Stimulated activated effector memory CD8-positive, alpha-beta T cell treated with anti-CD3 and anti-CD28 coated beads, Interleukin-12 subunit alpha, Interleukin-12 subunit beta, amount 100 ng/mL, for 72 hours (primary cell): ENCODE measurements around the gene MASP1.
A peak's percentile ranks its signal among the peaks of the same experiment; 100 is the strongest.

Experiments used
- ATAC-seq: fragments of 150-1000 bp; cut with Tn5 transposase; 2 replicates; pipeline ENCODE4 v1.10.0; 2021
- DNase-seq, 2 donors: peaks; one replicate each; pipeline ENCODE4 v3.0.0; 2021 to 2022; ENCODE audit warnings: low spot score in 2 of 2
- H3K27ac Mint-ChIP-seq: one replicate; pipeline ENCODE4 v1.8.0; 2022; ENCODE audit warnings: mild to moderate bottlenecking, mixed read lengths
- H3K36me3 Mint-ChIP-seq: one replicate; pipeline ENCODE4 v1.8.0; 2022; ENCODE audit warnings: mild to moderate bottlenecking, mixed read lengths
- H3K4me1 Mint-ChIP-seq: one replicate; pipeline ENCODE4 v1.8.0; 2022; ENCODE audit warnings: mixed read lengths
- H3K4me3 Mint-ChIP-seq: one replicate; pipeline ENCODE4 v1.8.0; 2022; ENCODE audit warnings: mild to moderate bottlenecking, mixed read lengths
- H3K9me3 Mint-ChIP-seq: one replicate; pipeline ENCODE4 v1.8.0; 2022; ENCODE audit warnings: mixed read lengths

Gene MASP1

GRCh38 chr3:187310954-187311470, 19.5 kb upstream of the MASP1 start:
- no peak overlapping the region for H3K4me3 Mint-ChIP-seq
- no peak for ATAC-seq
- no peak overlapping the region for H3K27ac Mint-ChIP-seq

GRCh38 chr3:187310226-187310625, 18.7 kb upstream of the MASP1 start:
- no peaks in the 10 kb centered on the region for H3K9me3 Mint-ChIP-seq
- no peak overlapping the region for H3K27ac Mint-ChIP-seq
- H3K36me3 Mint-ChIP-seq, result no peaks in the 10 kb centered on the region
- no peak for DNase-seq
- H3K4me3 Mint-ChIP-seq, result no peak overlapping the region
- ATAC-seq, result no peak
- no peaks in the 10 kb centered on the region for H3K4me1 Mint-ChIP-seq

More at GRCh38 chr3:187310954-187311470, 19.5 kb upstream of the MASP1 start:
- Mint-ChIP-seq H3K9me3 (no peaks in the 10 kb centered on the region), H3K4me1 (no peaks in the 10 kb centered on the region), H3K36me3 (no peaks in the 10 kb centered on the region)
- DNase-seq, result no peak

GRCh38 chr3:187305881-187306280, 14.3 kb upstream of the MASP1 start:
- Mint-ChIP-seq H3K36me3 (no peaks in the 10 kb centered on the region), H3K9me3 (no peaks in the 10 kb centered on the region), H3K4me1 (no peaks in the 10 kb centered on the region), H3K27ac (no peak overlapping the region), H3K4me3 (no peak overlapping the region)
- ATAC-seq (no peak), DNase-seq (no peak)

GRCh38 chr3:187299611-187300010, 8.1 kb upstream of the MASP1 start:
- Mint-ChIP-seq H3K36me3 (no peaks in the 10 kb centered on the region), H3K9me3 (peaks cover 4% of the 10 kb centered on the region), H3K4me3 (no peak overlapping the region), H3K4me1 (no peaks in the 10 kb centered on the region), H3K27ac (no peak overlapping the region)
- ATAC-seq (no peak), DNase-seq (no peak)

- no peaks in the 10 kb centered on the region for H3K4me1 Mint-ChIP-seq
- H3K27ac Mint-ChIP-seq, result no peak overlapping the region
- DNase-seq (no peak), ATAC-seq (no peak)
- no peak overlapping the region for H3K4me3 Mint-ChIP-seq
- H3K9me3 Mint-ChIP-seq, result peaks cover 4% of the 10 kb centered on the region
- H3K36me3 Mint-ChIP-seq, result no peaks in the 10 kb centered on the region
Measured at GRCh38 chr3:187296911-187297310, 5.4 kb upstream of the MASP1 start.

- no peaks in the 10 kb centered on the region for H3K36me3 Mint-ChIP-seq
- peaks cover 4% of the 10 kb centered on the region for H3K9me3 Mint-ChIP-seq
- DNase-seq (no peak), ATAC-seq (no peak)
- no peak overlapping the region for H3K27ac Mint-ChIP-seq
- no peaks in the 10 kb centered on the region for H3K4me1 Mint-ChIP-seq
- no peak overlapping the region for H3K4me3 Mint-ChIP-seq
Measured at GRCh38 chr3:187296058-187296457, 4.5 kb upstream of the MASP1 start.

- ATAC-seq, result no peak
Measured at GRCh38 chr3:187295316-187296034, 3.9 kb upstream of the MASP1 start.

GRCh38 chr3:187293516-187294430, 2.2 kb upstream of the MASP1 start:
- ATAC-seq (no peak), DNase-seq (no peak)
- Mint-ChIP-seq H3K4me3 (no peak overlapping the region), H3K9me3 (peaks cover 4% of the 10 kb centered on the region), H3K36me3 (no peaks in the 10 kb centered on the region), H3K27ac (no peak overlapping the region), H3K4me1 (no peaks in the 10 kb centered on the region)

More at GRCh38 chr3:187295316-187296034, 3.9 kb upstream of the MASP1 start:
- no peak for DNase-seq
- H3K4me1 Mint-ChIP-seq, result no peaks in the 10 kb centered on the region
- no peak overlapping the region for H3K27ac Mint-ChIP-seq
- H3K9me3 Mint-ChIP-seq, result peaks cover 4% of the 10 kb centered on the region
- no peak overlapping the region for H3K4me3 Mint-ChIP-seq
- no peaks in the 10 kb centered on the region for H3K36me3 Mint-ChIP-seq

- ATAC-seq, result peak; percentile 77
Measured at GRCh38 chr3:187292631-187293515, 1.3 kb upstream of the MASP1 start.

GRCh38 chr3:187292181-187292580, 644 bp upstream of the MASP1 start:
- Mint-ChIP-seq H3K4me3 (no peak overlapping the region), H3K4me1 (no peaks in the 10 kb centered on the region), H3K9me3 (no peaks in the 10 kb centered on the region), H3K36me3 (no peaks in the 10 kb centered on the region), H3K27ac (no peak overlapping the region)
- no peak for ATAC-seq
- no peak for DNase-seq

More at GRCh38 chr3:187292631-187293515, 1.3 kb upstream of the MASP1 start:
- DNase-seq, result no peak
- Mint-ChIP-seq H3K27ac (no peak overlapping the region), H3K4me3 (no peak overlapping the region), H3K9me3 (no peaks in the 10 kb centered on the region), H3K4me1 (no peaks in the 10 kb centered on the region), H3K36me3 (no peaks in the 10 kb centered on the region)

GRCh38 chr3:187291001-187291511, 481 bp downstream of the MASP1 start:
- Mint-ChIP-seq H3K4me1 (no peaks in the 10 kb centered on the region), H3K27ac (no peak overlapping the region), H3K4me3 (no peak overlapping the region), H3K36me3 (no peaks in the 10 kb centered on the region), H3K9me3 (no peaks in the 10 kb centered on the region)
- DNase-seq (no peak), ATAC-seq (no peak)

GRCh38 chr3:187290503-187290902, 1.0 kb downstream of the MASP1 start:
- DNase-seq (no peak), ATAC-seq (no peak)
- Mint-ChIP-seq H3K4me1 (no peaks in the 10 kb centered on the region), H3K4me3 (no peak overlapping the region), H3K9me3 (no peaks in the 10 kb centered on the region), H3K27ac (no peak overlapping the region), H3K36me3 (no peaks in the 10 kb centered on the region)

- H3K9me3 Mint-ChIP-seq, result no peaks in the 10 kb centered on the region
- H3K36me3 Mint-ChIP-seq, result no peaks in the 10 kb centered on the region
- DNase-seq (no peak), ATAC-seq (no peak)
- no peak overlapping the region for H3K4me3 Mint-ChIP-seq
- no peak overlapping the region for H3K27ac Mint-ChIP-seq
- H3K4me1 Mint-ChIP-seq, result no peaks in the 10 kb centered on the region
Measured at GRCh38 chr3:187288855-187289605, 2.5 kb downstream of the MASP1 start.

- H3K36me3 Mint-ChIP-seq, result no peaks in the 10 kb centered on the region
Measured at GRCh38 chr3:187288131-187288854, 3.2 kb downstream of the MASP1 start.

More at GRCh38 chr3:187288131-187288854, 3.2 kb downstream of the MASP1 start:
- H3K4me1 Mint-ChIP-seq, result no peaks in the 10 kb centered on the region
- ATAC-seq (no peak), DNase-seq (no peak)
- H3K4me3 Mint-ChIP-seq, result no peak overlapping the region
- H3K27ac Mint-ChIP-seq, result no peak overlapping the region
- no peaks in the 10 kb centered on the region for H3K9me3 Mint-ChIP-seq
